OCI-LY7 (cell line): ENCODE results near the gene DNMT1.

Source experiments
- EZH2phosphoT487 ChIP-seq: fragments of 200-600 bp; sonication (generic); IDR thresholded peaks from 2 replicates; pipeline ENCODE4 v1.6.1; 2018; ENCODE audit warnings: low read depth, borderline replicate concordance, mild to moderate bottlenecking, mixed run types, antibody characterized with exemption, low read length, moderate library complexity, mixed read lengths
- TF ChIP-seq, protein P1 (sequence below): fragments of 200-600 bp; sonication (generic); conservative IDR thresholded peaks from 2 replicates; pipeline ENCODE4 v1.5.1; 2014; ENCODE audit warnings: mild to moderate bottlenecking, antibody characterized with exemption, low read length, moderate library complexity, mixed read lengths

DNA sequence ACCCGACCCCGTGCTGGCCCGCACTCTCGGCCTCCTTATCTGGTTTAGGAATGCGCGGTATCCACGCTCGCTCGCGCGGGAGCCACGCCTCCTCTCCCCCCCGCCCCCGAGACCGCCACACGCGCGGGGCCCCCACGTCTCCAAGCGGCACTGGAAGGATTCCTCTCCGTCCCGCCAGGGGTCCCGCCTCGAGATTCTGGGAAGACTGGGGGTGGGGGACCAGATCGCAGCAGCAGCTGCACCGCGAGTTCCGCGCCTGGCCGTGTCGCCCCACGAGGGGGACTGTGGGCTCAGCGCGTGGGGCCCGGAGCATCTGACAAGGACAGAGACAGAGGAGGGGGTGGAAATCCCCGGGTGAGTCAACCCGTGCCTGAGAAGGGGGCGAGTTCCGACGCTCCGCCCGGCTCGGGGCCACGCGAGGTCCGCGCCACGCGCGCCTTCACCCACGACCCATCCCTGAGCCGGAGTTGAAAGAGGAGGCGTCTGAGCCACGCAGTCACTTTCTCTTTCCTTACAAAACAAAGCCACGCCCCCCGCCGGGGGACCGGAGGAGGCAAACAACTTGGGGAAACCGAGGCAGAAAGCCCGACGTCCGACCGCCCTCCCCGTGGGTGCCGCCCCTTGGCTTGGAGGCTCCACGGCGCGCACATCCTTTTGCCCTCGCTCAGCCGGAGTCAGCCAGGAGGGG, 35.6 kb upstream of the DNMT1 start:
- TF ChIP-seq, protein P1, sequence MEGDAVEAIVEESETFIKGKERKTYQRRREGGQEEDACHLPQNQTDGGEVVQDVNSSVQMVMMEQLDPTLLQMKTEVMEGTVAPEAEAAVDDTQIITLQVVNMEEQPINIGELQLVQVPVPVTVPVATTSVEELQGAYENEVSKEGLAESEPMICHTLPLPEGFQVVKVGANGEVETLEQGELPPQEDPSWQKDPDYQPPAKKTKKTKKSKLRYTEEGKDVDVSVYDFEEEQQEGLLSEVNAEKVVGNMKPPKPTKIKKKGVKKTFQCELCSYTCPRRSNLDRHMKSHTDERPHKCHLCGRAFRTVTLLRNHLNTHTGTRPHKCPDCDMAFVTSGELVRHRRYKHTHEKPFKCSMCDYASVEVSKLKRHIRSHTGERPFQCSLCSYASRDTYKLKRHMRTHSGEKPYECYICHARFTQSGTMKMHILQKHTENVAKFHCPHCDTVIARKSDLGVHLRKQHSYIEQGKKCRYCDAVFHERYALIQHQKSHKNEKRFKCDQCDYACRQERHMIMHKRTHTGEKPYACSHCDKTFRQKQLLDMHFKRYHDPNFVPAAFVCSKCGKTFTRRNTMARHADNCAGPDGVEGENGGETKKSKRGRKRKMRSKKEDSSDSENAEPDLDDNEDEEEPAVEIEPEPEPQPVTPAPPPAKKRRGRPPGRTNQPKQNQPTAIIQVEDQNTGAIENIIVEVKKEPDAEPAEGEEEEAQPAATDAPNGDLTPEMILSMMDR: no peak
- TF ChIP-seq EZH2phosphoT487: no peak
